Effector CD4-positive, alpha-beta T cell (primary cell): Measurements from ENCODE around the gene AP3S1.

Source experiments
- DNase-seq: peaks from one replicate; pipeline ENCODE4 v3.0.0-alpha.2; 2020

AP3S1 gene

DNA sequence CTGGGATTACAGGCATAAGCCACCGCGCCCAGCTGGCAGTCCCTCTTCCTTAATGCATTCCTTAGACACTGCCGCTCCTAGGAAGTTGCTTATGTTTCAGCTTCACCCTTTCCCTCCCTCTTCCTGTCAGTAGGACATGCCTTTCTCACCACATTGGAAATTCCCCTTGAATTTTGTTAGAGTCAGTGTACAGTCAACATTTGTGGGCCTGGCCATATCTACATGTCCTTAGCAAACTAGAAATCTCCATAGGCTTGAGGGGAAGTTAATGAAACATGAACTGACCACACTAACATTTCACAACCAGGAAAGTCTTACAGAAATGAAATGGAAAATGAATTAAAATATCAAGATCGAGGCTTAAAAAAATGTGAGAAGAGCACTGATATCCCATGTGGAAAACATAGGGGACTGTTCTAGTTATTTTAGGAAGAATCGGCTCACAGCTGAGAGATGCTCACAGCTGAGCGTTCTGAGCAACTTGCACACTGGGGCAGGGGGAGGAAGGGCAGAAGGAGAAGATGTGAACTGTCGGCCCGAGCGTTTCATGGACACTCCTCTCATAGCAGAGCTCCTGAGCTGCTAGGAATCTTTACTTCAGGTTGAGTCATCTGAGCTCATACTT is 99.4 kb downstream of the AP3S1 start:
- no peak for DNase-seq

- DNase-seq: no peak
Measured at GRCh38 chr5:115944501-115944900, 102.8 kb downstream of the AP3S1 start.

- no peak for DNase-seq
Measured at GRCh38 chr5:115946655-115947054, 104.9 kb downstream of the AP3S1 start.

DNA sequence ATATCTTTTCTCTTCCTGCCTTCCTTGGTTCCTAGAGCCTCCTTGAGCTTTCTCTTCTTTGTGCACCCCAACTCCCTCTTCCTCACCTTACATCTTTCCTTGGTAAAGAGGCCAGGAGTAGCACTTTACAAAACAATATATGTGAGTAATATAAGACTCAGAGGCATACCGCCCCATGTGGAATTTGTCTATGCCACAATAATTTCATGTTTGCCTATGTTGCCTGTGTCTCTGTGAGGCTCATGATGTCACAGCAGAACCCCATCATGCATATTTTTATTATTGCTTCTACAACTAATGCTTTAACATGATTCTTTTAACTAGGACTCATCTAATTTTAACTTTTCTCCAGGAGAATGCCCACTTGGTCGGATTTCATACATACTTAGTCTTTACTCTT is 105.5 kb downstream of the AP3S1 start:
- DNase-seq: no peak

DNA sequence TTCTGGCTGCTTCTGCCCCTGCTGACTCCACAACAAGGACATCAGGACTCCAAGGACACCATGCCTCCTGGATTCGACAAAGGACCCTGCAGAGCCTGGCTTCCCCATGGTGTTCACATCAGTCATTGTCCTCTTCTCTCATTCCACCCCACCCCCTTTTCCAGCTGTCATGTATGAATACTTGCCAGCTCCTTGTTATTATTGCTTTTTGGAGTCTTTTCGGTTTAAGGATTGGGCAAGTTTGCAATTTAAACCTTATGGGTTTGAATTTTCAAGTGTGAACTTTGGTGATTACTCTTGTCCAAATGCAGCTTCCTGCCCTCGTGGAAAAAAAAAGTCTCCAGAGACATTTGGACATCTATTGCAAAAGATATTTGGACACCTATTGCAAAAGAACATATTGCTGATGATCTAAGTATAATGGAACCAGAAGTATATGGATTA is 106.4 kb downstream of the AP3S1 start:
- no peak for DNase-seq

GRCh38 chr5:115949096-115949495 is 107.4 kb downstream of the AP3S1 start:
- no peak for DNase-seq

DNA sequence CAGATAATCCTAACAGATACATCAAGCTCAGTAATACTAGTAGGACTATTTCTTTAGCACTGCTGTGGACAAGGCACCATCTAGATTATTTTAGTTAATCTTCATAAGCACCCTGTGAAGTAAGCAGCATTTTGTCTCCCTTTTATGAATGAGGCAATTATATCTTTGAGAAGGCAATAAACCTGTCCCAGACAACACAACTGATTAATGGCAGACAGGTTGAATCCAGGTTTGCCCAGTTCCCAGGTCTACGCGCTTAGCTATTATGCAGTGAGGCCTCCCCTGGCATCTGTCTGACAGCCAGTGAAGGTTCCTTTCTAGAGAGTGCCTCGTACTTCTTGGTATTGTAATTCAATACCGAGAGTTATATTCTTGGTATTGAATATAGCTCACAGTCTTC is 110.9 kb downstream of the AP3S1 start:
- no peak for DNase-seq

GRCh38 chr5:115954144-115954543 is 112.4 kb downstream of the AP3S1 start:
- DNase-seq: no peak

GRCh38 chr5:115956957-115957356 is 115.2 kb downstream of the AP3S1 start:
- DNase-seq: no peak

GRCh38 chr5:115961381-115962238 is 119.9 kb downstream of the AP3S1 start:
- no peak for DNase-seq

- DNase-seq: no peak
Measured at GRCh38 chr5:115962239-115962564, 120.5 kb downstream of the AP3S1 start, which contains the start of gene LVRN. LVRN (plus strand) TSS chr5:115962475; CDS start chr5:115962618, 143 bp downstream.

DNA sequence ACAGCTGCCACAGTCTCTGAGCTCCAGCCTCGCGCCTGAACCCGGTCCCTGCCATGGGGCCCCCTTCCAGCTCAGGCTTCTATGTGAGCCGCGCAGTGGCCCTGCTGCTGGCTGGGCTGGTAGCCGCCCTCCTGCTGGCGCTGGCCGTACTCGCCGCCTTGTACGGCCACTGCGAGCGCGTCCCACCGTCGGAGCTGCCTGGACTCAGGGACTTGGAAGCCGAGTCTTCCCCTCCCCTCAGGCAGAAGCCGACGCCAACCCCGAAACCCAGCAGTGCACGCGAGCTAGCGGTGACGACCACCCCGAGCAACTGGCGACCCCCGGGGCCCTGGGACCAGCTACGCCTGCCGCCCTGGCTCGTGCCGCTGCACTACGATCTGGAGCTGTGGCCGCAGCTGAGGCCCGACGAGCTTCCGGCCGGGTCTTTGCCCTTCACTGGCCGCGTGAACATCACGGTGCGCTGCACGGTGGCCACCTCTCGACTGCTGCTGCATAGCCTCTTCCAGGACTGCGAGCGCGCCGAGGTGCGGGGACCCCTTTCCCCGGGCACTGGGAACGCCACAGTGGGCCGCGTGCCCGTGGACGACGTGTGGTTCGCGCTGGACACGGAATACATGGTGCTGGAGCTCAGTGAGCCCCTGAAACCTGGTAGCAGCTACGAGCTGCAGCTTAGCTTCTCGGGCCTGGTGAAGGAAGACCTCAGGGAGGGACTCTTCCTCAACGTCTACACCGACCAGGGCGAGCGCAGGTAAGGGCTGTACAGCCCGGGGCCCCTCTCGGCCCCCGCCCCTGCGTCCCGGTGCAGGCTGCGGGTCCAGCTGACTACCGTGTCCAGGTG is 121.0 kb downstream of the AP3S1 start:
- no peak for DNase-seq

DNA sequence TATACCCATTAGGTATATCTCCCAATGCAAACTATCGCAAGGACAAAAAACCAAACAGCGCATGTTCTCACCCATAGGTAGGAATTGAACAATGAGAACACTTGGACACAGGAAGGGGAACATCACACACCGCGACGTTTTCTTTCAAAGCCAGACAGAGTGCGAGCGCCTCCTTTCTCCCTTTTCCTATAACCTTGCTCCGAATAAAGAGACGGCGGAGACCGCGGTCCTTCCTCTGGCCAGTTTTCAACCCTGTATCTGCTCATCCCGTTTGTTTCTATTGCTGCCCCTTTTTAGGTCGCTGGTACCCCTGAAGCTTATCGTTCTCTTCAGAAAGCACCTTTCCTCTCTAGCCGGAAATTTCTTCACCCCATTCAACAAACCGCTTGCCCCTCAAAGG is 121.8 kb downstream of the AP3S1 start:
- no peak for DNase-seq
